ENCODE results near the gene PRKN. TPM values are rescaled to one million over a fixed set of nuclear protein-coding genes. Genes with fewer than 3 reads are reported as not detected.

The PRKN gene
- total and polyA plus RNA-seq, 2 experiments from 2014 or later: 2.3 to 3.9 TPM

GRCh38 chr6:161356167-161356854 is 1371.3 kb downstream of the PRKN start:
- Histone ChIP-seq H3K4me2 (no peak overlapping the region), H2AFZ (no peak overlapping the region), H3K9me2 (replicated peaks; ENCODE audit: insufficient read depth) (no peaks in the 10 kb centered on the region), H3K79me2 (no peaks in the 10 kb centered on the region), H3K4me3 (no peak overlapping the region), H3K4me1 (ENCODE audit: insufficient read depth) (no peaks in the 10 kb centered on the region), H3K9me3 (ENCODE audit: low read depth) (no peaks in the 10 kb centered on the region), H3K27ac (no peak overlapping the region), H4K20me1 (ENCODE audit: insufficient read depth, poor library complexity, severe bottlenecking) (no peaks in the 10 kb centered on the region), H3K27me3 (no peaks in the 10 kb centered on the region), H3K36me3 (replicated peaks; ENCODE audit: insufficient read depth, low read depth) (no peaks in the 10 kb centered on the region)
- WGBS (ENCODE audit: low lambda C conversion rate, missing lambda C conversion rate): 92% methylated on average over 21 of the region's 21 CpGs
- no peak for DNase-seq (ENCODE audit: low spot score)
- no peak for TF ChIP-seq EZH2phosphoT487 (IDR thresholded peaks at IDR 0.05; ENCODE audit: low read depth, severe bottlenecking, unreplicated experiment)
- TF ChIP-seq CTCF (IDR thresholded peaks at IDR 0.05; ENCODE audit: poor library complexity): no peak

GRCh38 chr6:161355696-161356095 is 1371.9 kb downstream of the PRKN start:
- WGBS (ENCODE audit: low lambda C conversion rate, missing lambda C conversion rate): 89% methylated on average over 10 of the region's 10 CpGs
- Histone ChIP-seq H3K9me2 (replicated peaks; ENCODE audit: insufficient read depth) (no peaks in the 10 kb centered on the region), H3K27ac (no peak overlapping the region)

DNA sequence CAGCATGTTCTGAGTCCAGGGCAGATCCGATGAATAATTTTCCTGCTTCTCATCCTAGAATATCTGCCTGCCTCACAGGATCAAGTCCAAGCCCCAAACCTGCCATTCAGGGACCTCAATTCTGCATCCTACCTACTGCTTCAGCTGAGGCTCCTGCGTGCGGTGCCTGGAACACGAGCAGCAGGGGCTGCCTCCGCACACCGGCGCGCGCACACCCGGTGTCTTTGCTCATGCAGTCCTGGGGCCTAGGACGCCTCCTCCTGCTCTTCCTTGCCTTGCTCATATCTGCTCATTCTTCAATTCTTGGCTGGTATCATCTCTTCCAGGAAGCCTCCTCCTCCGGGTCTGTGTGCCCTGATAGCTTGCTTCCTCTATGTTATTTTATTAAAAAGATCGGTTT is 1372.6 kb downstream of the PRKN start:
- Histone ChIP-seq H3K27ac (no peak overlapping the region), H3K27me3 (no peaks in the 10 kb centered on the region), H4K20me1 (ENCODE audit: insufficient read depth, poor library complexity, severe bottlenecking) (no peaks in the 10 kb centered on the region), H3K36me3 (replicated peaks; ENCODE audit: insufficient read depth, low read depth) (no peaks in the 10 kb centered on the region), H3K9me3 (ENCODE audit: low read depth) (no peaks in the 10 kb centered on the region), H3K79me2 (no peaks in the 10 kb centered on the region), H2AFZ (no peak overlapping the region), H3K4me1 (ENCODE audit: insufficient read depth) (no peaks in the 10 kb centered on the region), H3K9me2 (replicated peaks; ENCODE audit: insufficient read depth) (no peaks in the 10 kb centered on the region), H3K4me2 (no peak overlapping the region), H3K4me3 (no peak overlapping the region)
- no peak for DNase-seq (ENCODE audit: low spot score)
- TF ChIP-seq EZH2phosphoT487 (IDR thresholded peaks at IDR 0.05; ENCODE audit: low read depth, severe bottlenecking, unreplicated experiment) (no peak), EZH2 (IDR thresholded peaks at IDR 0.05; ENCODE audit: borderline replicate concordance) (no peak)
- 97% methylated on average over 13 of the region's 13 CpGs for WGBS (ENCODE audit: low lambda C conversion rate, missing lambda C conversion rate)

More at GRCh38 chr6:161355696-161356095, 1371.9 kb downstream of the PRKN start:
- no peaks in the 10 kb centered on the region for H3K36me3 ChIP-seq (replicated peaks; ENCODE audit: insufficient read depth, low read depth)
- H3K4me2 ChIP-seq: no peak overlapping the region
- no peak overlapping the region for H2AFZ ChIP-seq
- H3K4me3 ChIP-seq: no peak overlapping the region
- H3K79me2 ChIP-seq: no peaks in the 10 kb centered on the region
- TF ChIP-seq CTCF (IDR thresholded peaks at IDR 0.05; ENCODE audit: poor library complexity) (no peak), EZH2phosphoT487 (IDR thresholded peaks at IDR 0.05; ENCODE audit: low read depth, severe bottlenecking, unreplicated experiment) (no peak), EZH2 (IDR thresholded peaks at IDR 0.05; ENCODE audit: borderline replicate concordance) (no peak)
- no peaks in the 10 kb centered on the region for H3K27me3 ChIP-seq
- H3K9me3 ChIP-seq (ENCODE audit: low read depth): no peaks in the 10 kb centered on the region
- H4K20me1 ChIP-seq (ENCODE audit: insufficient read depth, poor library complexity, severe bottlenecking): no peaks in the 10 kb centered on the region
- DNase-seq (ENCODE audit: low spot score): no peak
- no peaks in the 10 kb centered on the region for H3K4me1 ChIP-seq (ENCODE audit: insufficient read depth)

DNA sequence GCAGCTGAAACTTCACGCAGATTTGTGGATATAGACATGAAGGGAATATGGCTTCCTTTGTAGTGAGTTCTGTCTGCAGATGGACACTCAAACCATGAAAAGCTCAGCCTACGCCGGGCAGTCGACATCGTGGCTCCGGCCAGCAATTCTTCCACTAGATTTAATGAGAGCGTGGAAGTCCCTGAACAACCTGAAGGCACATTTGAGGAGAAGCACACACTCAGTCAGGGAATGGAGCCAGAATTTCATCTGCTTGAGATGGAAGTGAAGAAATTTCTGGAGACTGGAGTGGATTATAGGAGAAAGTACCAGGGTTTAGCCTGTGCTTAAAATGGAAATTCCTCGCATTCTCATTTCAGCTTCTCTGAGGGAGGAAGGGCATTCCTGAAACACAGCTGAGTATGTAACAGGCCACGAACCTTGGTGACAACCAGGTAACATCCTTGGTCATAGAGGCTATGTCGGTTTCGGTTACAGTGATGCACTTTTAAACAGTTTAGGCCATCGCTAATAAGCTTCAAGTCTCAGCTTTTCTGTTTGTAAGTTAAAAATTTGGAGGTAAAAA is 1373.2 kb downstream of the PRKN start:
- no peak overlapping the region for H3K4me2 ChIP-seq

More for the DNA sequence above, 1373.2 kb downstream of the PRKN start:
- H3K9me3 ChIP-seq (ENCODE audit: low read depth): no peaks in the 10 kb centered on the region
- no peak for DNase-seq (ENCODE audit: low spot score)
- no peak overlapping the region for H3K27ac ChIP-seq
- no peaks in the 10 kb centered on the region for H3K27me3 ChIP-seq
- no peak for TF ChIP-seq EZH2 (IDR thresholded peaks at IDR 0.05; ENCODE audit: borderline replicate concordance)
- TF ChIP-seq CTCF (IDR thresholded peaks at IDR 0.05; ENCODE audit: poor library complexity): no peak
- no peak for TF ChIP-seq EZH2phosphoT487 (IDR thresholded peaks at IDR 0.05; ENCODE audit: low read depth, severe bottlenecking, unreplicated experiment)
- H3K4me3 ChIP-seq: no peak overlapping the region
- 88% methylated on average over 12 of the region's 12 CpGs for WGBS (ENCODE audit: low lambda C conversion rate, missing lambda C conversion rate)
- H3K36me3 ChIP-seq (replicated peaks; ENCODE audit: insufficient read depth, low read depth): no peaks in the 10 kb centered on the region
- no peak overlapping the region for H2AFZ ChIP-seq
- no peaks in the 10 kb centered on the region for H3K9me2 ChIP-seq (replicated peaks; ENCODE audit: insufficient read depth)
- H3K4me1 ChIP-seq (ENCODE audit: insufficient read depth): no peaks in the 10 kb centered on the region
- H4K20me1 ChIP-seq (ENCODE audit: insufficient read depth, poor library complexity, severe bottlenecking): no peaks in the 10 kb centered on the region
- no peaks in the 10 kb centered on the region for H3K79me2 ChIP-seq
